ENCODE measurements around the gene ACSS3. TPM values are rescaled to one million over a fixed set of nuclear protein-coding genes. Genes with fewer than 3 reads are reported as not detected.

ACSS3 gene
- total RNA-seq, 4 donors from 2014 or later, result 4.9 to 10.0 (median 8.3) TPM

GRCh38 chr12:81146228-81147225, 68.6 kb downstream of the ACSS3 start:
- no peak for TF ChIP-seq POLR2A (IDR thresholded peaks at IDR 0.05)
- TF ChIP-seq CTCF (IDR thresholded peaks at IDR 0.05), result no peak
- H3K9me3 ChIP-seq, result no peaks in the 10 kb centered on the region
- H3K27me3 ChIP-seq, result no peaks in the 10 kb centered on the region
- H3K4me3 ChIP-seq, result no peak overlapping the region
- H3K36me3 ChIP-seq, result no peaks in the 10 kb centered on the region
- no peak for DNase-seq
- no peak overlapping the region for H3K27ac ChIP-seq
- H3K4me1 ChIP-seq, result no peaks in the 10 kb centered on the region

DNA sequence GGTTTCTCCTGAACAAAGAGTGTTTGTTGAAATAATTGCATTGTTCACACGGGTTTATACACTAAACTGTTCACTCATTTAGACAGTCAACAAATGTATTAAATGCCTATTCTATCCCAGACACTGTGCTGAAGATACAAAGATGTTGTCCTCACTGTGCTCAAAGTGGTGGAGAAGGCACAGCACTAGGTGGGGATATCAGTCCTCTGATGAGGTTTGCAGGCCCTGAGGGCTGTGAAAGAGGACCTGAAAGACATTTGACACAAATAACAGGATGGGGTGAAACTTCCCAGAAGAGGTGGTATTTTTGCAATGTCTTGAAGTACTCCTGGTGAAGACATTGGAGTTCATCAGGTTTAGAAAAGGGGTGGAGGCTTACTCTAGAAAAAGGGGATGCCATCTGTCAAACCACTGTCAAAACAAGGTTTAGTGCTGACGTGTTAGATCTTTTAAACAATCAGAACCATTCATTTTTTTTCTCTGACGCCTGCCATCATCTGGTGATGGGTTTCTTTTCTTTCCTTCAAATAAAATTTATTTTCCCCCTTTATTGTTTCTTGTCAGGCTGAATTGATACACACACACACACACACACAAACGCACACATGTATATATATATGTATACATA, 69.5 kb downstream of the ACSS3 start:
- DNase-seq, result no peak
- no peak for TF ChIP-seq POLR2A (IDR thresholded peaks at IDR 0.05)
- TF ChIP-seq CTCF (IDR thresholded peaks at IDR 0.05), result no peak
- Histone ChIP-seq H3K27me3 (no peaks in the 10 kb centered on the region), H3K27ac (no peak overlapping the region), H3K9me3 (no peaks in the 10 kb centered on the region), H3K4me1 (no peaks in the 10 kb centered on the region), H3K4me3 (no peak overlapping the region), H3K36me3 (no peaks in the 10 kb centered on the region)

- no peaks in the 10 kb centered on the region for H3K27me3 ChIP-seq
- no peak overlapping the region for H3K4me3 ChIP-seq
- no peak overlapping the region for H3K27ac ChIP-seq
- no peaks in the 10 kb centered on the region for H3K36me3 ChIP-seq
- DNase-seq, result no peak
- no peaks in the 10 kb centered on the region for H3K4me1 ChIP-seq
- TF ChIP-seq CTCF (IDR thresholded peaks at IDR 0.05) (no peak), POLR2A (IDR thresholded peaks at IDR 0.05) (no peak)
- H3K9me3 ChIP-seq, result no peaks in the 10 kb centered on the region
These were observed 72.5 kb downstream of the ACSS3 start for GRCh38 chr12:81150382-81150781.

GRCh38 chr12:81159856-81160255, 82.0 kb downstream of the ACSS3 start:
- Histone ChIP-seq H3K4me1 (no peaks in the 10 kb centered on the region), H3K27me3 (no peaks in the 10 kb centered on the region), H3K27ac (no peak overlapping the region), H3K9me3 (no peaks in the 10 kb centered on the region), H3K36me3 (no peaks in the 10 kb centered on the region), H3K4me3 (no peak overlapping the region)
- no peak for DNase-seq
- TF ChIP-seq POLR2A (IDR thresholded peaks at IDR 0.05) (no peak), CTCF (IDR thresholded peaks at IDR 0.05) (no peak)

DNA sequence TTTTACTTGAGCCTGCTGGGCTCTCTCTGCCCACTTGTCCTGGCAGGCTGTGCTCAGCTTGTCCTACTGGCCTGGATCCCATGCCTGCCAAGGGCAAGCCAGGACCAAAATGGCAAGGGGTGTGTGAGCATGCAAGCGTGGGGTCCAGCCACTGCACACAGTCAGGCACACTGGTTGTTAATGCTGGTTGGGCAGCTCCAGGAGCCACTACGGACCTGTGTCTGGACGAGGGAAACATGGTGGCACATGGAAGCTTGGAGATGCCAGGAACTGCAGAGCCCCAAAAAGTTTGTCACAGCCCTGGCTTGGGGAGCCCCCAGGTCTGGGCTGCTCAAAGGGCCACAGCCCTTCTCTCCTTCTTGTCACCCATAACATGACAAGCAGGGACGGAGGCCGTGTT, 83.8 kb downstream of the ACSS3 start:
- peak in 1 of 3 donors; percentile 39 for DNase-seq
- H3K36me3 ChIP-seq, result no peaks in the 10 kb centered on the region
- no peak overlapping the region for H3K27ac ChIP-seq
- no peak overlapping the region for H3K4me3 ChIP-seq
- H3K9me3 ChIP-seq, result no peaks in the 10 kb centered on the region
- no peaks in the 10 kb centered on the region for H3K27me3 ChIP-seq
- TF ChIP-seq POLR2A (IDR thresholded peaks at IDR 0.05), result no peak
- no peak for TF ChIP-seq CTCF (IDR thresholded peaks at IDR 0.05)
- no peaks in the 10 kb centered on the region for H3K4me1 ChIP-seq
